ENCODE measurements around the gene KRTAP5-3.
"Not testable (repeated sequence)": the region's sequence is repeated elsewhere in the genome, so short reads cannot be mapped to it uniquely, and the experiment has no call there.

Gene KRTAP5-3

DNA sequence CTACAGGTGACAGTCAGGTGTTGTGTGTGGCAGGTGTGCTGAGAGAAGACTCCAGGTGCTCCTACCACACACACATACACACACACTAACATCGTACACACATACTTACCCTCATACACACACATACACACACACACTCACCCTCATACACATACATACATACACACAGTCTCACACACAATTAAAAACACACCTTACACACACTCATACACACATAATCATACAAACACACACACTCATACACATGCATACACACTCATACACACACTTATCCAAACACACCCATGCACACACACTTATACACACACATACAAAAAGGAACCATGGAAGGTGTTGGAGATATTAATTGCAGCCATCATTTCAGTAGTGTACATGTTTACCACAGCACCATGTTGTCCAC, 4.6 kb downstream of the KRTAP5-3 start:
- DNase-seq (ENCODE audit: low read depth) = no peak
- H3K4me3 ChIP-seq (ENCODE audit: control insufficient read depth, low read depth, low read length) = no peak overlapping the region
- TF ChIP-seq, protein P1, sequence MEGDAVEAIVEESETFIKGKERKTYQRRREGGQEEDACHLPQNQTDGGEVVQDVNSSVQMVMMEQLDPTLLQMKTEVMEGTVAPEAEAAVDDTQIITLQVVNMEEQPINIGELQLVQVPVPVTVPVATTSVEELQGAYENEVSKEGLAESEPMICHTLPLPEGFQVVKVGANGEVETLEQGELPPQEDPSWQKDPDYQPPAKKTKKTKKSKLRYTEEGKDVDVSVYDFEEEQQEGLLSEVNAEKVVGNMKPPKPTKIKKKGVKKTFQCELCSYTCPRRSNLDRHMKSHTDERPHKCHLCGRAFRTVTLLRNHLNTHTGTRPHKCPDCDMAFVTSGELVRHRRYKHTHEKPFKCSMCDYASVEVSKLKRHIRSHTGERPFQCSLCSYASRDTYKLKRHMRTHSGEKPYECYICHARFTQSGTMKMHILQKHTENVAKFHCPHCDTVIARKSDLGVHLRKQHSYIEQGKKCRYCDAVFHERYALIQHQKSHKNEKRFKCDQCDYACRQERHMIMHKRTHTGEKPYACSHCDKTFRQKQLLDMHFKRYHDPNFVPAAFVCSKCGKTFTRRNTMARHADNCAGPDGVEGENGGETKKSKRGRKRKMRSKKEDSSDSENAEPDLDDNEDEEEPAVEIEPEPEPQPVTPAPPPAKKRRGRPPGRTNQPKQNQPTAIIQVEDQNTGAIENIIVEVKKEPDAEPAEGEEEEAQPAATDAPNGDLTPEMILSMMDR (IDR thresholded peaks at IDR 0.05; ENCODE audit: control insufficient read depth, insufficient read depth, low read depth, low read length, missing control alignments) = no peak

DNA sequence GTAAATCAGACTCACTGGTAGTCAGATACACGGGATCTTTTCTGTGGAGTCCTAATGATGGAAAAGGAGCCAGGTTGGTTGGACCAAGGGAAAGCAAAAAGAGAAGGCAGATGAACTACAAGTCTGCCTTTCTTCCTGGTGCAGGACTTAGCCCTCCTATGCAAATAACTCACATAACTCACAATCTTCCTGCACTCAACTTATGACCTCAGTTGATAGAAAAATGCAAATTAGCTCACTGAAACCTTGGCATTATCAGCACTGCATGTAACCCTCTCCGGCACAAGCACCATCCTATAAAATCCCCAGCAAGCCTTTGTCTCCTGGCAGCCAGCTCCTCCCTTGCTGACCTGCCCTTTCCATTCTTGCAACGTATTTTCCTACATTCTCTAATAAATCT, 6.6 kb downstream of the KRTAP5-3 start:
- not testable (repeated sequence) for H3K4me3 ChIP-seq (ENCODE audit: control insufficient read depth, low read depth, low read length); DNase-seq (ENCODE audit: low read depth)

DNA sequence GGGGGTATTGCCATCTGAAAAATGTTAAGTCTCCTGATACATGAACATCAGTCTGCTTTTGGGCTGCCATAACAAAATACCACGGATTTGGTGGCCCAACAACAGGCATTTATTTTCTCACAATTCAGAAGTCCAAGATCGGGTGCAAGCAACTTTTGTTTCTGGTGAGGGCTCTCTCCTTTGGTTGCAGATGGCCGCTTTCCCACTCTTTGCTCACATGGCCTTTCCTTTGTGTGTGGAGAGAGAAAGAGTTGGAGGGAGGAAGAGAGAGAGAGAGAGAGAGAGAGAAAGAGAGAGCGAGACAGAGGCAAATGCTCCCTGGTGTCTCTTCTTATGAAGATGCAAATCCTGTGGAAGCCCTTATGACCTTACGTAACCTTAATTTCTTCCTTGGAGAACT, 7.6 kb downstream of the KRTAP5-3 start:
- no peak overlapping the region for H3K4me3 ChIP-seq (ENCODE audit: control insufficient read depth, low read depth, low read length)
- TF ChIP-seq, protein P1 (IDR thresholded peaks at IDR 0.05; ENCODE audit: control insufficient read depth, insufficient read depth, low read depth, low read length, missing control alignments) = no peak

DNA sequence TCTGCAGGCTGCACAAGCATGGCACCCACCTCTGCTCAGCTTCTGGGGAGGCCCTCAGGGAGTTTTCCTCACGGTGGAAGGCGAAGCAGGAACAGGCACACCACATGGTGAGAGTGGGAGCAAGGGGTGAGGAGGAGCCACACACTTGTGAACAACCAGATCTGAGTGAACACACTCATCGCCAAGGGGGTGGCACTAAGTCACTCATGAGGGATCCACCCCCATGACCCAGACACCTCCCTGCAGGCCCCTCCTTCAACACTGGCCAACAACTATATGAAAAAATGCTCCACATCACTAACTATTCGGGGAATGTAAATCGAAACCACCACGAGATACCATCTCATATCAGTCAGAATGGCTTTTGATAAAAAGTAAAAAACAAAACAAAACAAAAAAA, 9.4 kb downstream of the KRTAP5-3 start:
- no peak overlapping the region for H3K4me3 ChIP-seq (ENCODE audit: control insufficient read depth, low read depth, low read length)
- TF ChIP-seq, protein P1 (IDR thresholded peaks at IDR 0.05; ENCODE audit: control insufficient read depth, insufficient read depth, low read depth, low read length, missing control alignments) = no peak
- no peak for DNase-seq (ENCODE audit: low read depth)

More for the DNA sequence above, 7.6 kb downstream of the KRTAP5-3 start:
- DNase-seq (ENCODE audit: low read depth) = no peak

DNA sequence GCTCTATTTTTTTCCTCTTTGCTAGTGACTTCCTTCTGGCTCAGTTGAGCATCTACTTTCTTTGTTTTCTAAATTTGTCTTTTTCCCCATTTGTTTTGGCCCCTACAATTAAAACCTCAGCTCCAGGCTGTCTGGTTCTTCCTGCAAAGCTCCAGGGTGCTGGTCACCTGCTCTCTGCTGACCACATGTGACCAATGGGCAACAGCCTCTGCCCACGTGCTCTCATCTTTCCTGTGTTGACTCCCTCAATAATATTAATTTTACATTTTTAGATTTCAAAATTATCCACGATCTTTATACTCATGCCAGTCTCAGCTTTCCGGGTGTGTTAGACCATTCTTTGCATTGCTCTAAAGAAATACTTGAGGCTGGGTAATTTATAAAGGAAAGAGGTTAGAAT, 9.9 kb downstream of the KRTAP5-3 start:
- not testable (repeated sequence) for H3K4me3 ChIP-seq (ENCODE audit: control insufficient read depth, low read depth, low read length); DNase-seq (ENCODE audit: low read depth)

DNA sequence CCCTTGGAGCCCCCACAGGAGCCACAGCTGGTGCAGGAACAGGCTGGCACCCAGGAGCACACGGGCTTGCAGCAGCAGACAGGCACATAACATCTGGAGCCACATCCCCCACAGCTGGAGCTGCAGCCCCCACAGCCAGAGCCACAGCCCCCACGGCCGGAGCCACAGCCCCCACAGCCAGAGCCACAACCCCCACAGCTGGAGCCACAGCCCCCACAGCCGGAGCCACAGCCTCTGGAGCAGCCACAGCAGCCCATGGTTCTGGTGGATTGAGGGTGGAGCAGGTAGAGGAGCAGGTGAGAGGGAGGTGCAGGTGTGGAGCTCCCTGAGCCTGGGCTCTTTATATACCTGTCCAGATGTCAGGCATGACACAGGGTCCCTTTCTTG, 10.3 kb downstream of the KRTAP5-3 start, which contains the start of gene KRTAP5-2:
Gene KRTAP5-2, minus strand, starts transcription at position 301 of the 387 bp plus-strand sequence. Its CDS starts 44 bp downstream, at position 257.
- TF ChIP-seq, protein P1 (IDR thresholded peaks at IDR 0.05; ENCODE audit: control insufficient read depth, insufficient read depth, low read depth, low read length, missing control alignments) = no peak
- no peak for DNase-seq (ENCODE audit: low read depth)
- no peak within 1 kb of the TSS for H3K4me3 ChIP-seq (ENCODE audit: control insufficient read depth, low read depth, low read length)

DNA sequence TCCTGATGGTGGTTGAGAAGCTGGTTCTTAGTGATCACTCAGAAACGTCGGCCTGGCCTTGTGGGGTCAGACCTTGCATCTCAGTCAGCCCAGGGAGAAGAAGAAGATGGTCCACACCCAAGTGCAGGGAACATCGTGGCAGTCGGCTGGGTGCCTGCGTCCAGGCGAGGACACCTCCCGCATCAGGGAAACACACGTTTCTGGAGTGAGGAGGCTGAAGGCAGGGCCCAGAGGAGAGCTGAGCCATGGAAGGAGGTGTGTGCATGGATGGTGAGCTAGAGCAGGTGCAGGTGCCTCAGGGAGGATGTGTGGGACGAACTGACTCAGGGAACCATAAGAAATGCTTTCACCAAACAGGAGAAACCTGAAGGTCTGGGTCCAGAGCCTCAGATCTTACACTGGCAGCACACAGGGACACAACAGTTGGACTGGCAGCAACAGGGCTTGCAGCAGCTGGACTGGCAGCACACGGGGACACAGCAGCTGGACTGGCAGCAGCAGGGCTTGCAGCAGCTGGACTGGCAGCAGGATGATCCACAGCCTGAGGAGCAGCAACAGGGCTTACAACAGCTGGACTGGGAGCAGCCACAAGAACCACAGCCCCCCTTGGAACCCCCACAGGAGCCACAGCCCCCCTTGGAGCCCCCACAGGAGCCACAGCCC, 10.8 kb downstream of the KRTAP5-3 start:
- TF ChIP-seq, protein P1 (IDR thresholded peaks at IDR 0.05; ENCODE audit: control insufficient read depth, insufficient read depth, low read depth, low read length, missing control alignments) = no peak
- no peak overlapping the region for H3K4me3 ChIP-seq (ENCODE audit: control insufficient read depth, low read depth, low read length)
- DNase-seq (ENCODE audit: low read depth) = no peak

DNA sequence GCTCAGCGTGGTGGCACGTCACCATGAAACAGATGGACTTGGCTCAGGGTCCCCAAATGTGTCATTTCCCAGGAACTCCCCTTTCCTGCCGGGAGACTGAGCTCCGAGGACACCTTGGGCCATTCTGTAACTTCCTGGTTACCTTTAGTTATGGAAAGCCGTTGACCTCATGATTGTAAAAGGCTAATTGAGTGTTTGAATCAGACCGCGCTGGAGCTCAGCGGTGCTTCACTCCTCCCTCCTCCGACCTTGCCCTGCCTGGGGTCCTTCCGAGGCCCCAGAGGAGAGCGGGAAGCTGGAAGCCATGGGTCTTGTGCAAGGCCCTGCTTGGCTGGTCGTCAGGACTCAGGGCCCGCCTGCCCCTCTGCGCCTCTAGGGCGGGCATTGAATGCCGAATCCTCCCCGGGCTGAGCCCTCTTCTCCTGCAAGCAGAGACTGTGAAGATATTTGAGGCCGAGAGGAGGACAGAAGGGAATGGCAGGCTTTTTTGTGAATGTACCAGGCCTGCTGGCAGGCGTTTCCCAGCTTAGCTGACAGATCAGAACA, 11.6 kb downstream of the KRTAP5-3 start:
- not testable (repeated sequence) for H3K4me3 ChIP-seq (ENCODE audit: control insufficient read depth, low read depth, low read length)

DNA sequence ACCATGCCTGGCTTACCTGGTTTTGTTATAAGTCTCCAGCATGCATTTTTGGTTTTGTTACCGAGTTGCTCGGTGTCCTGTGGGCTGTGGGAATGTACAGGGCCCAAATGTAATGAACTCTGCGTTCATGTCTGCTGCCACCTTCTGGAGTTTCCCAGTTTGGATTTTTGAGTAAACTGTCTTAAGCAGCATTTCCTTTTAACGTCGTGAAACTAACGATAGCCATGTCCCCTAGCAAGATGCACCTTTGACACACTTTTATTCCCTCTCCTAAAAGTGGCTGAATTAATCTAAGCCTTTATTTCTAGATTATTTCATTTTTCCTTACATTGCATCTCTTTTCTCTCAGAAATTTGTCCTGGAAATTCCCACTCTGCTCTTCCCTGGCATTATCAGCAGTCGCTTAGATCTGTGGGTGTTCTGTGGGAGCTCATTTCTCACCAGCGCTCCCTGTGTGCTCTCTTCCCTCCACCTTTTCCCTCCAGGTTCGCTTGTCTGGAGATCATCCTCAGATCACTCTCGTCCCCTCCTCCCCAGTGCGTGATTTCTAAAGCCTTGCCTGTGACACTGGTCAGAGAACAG, 12.2 kb downstream of the KRTAP5-3 start:
- not testable (repeated sequence) for DNase-seq (ENCODE audit: low read depth); H3K4me3 ChIP-seq (ENCODE audit: control insufficient read depth, low read depth, low read length)

More for the DNA sequence above, 11.6 kb downstream of the KRTAP5-3 start:
- not testable (repeated sequence) for DNase-seq (ENCODE audit: low read depth)
